ENCODE measurements around the gene DYNLL2. TPM values are rescaled to one million over a fixed set of nuclear protein-coding genes. Genes with fewer than 3 reads are reported as not detected.
"Not testable (repeated sequence)": the region's sequence is repeated elsewhere in the genome, so short reads cannot be mapped to it uniquely, and the experiment has no call there.

The DYNLL2 gene
- polyA plus RNA-seq, 3 donors: 0.30 to 9.9 (median 0.42) TPM

- DNase-seq: no peak
- no peak overlapping the region for H3K27ac Mint-ChIP-seq
- Histone ChIP-seq H3K4me1 (ENCODE audit: control insufficient read depth in 1 of 2, insufficient read depth in 2 of 2, low read length in 2 of 2) (no peaks in the 10 kb centered on the region), H2AFZ (ENCODE audit: insufficient read depth, low read depth, low read length, poor library complexity, severe bottlenecking) (no peak overlapping the region), H3K4me3 (replicated peaks in 1 of 3; ENCODE audit: low read depth in 2 of 3, low read length in 3 of 3) (no peak overlapping the region), H3K9ac (ENCODE audit: insufficient read depth, low read length, poor library complexity, severe bottlenecking) (no peak overlapping the region), H3K27ac (ENCODE audit: low read depth in 1 of 2, low read length in 2 of 2) (no peak overlapping the region), H3K4me2 (replicated peaks; ENCODE audit: extremely low read depth, low read length, poor library complexity, severe bottlenecking) (no peak overlapping the region), H3K36me3 (replicated peaks in 1 of 2; ENCODE audit: control insufficient read depth in 1 of 2, insufficient read depth in 2 of 2, low read length in 2 of 2) (no peaks in the 10 kb centered on the region), H3K27me3 (ENCODE audit: control insufficient read depth in 2 of 2, insufficient read depth in 2 of 2, low read length in 2 of 2) (peaks cover 12 to 17% of the 10 kb centered on the region in 2 donors), H3K79me2 (ENCODE audit: insufficient read depth, low read length) (no peaks in the 10 kb centered on the region), H3K9me3 (replicated peaks in 1 of 2; ENCODE audit: control insufficient read depth in 1 of 2, insufficient read depth in 1 of 2, low read length in 2 of 2) (no peaks in the 10 kb centered on the region), H4K20me1 (ENCODE audit: insufficient read depth, low read length) (no peaks in the 10 kb centered on the region)
- H3K4me1 Mint-ChIP-seq: no peaks in the 10 kb centered on the region
- H3K27me3 Mint-ChIP-seq (ENCODE audit: low read depth in 3 of 3): peaks cover 25 to 37% (median 31%) of the 10 kb centered on the region in 3 donors
- WGBS (ENCODE audit: insufficient coverage): no CpG with 5 or more reads among the region's 1 CpG
- intact Hi-C loops (cut with micrococcal nuclease): no loop called here
- no peaks in the 10 kb centered on the region for H3K36me3 Mint-ChIP-seq
- no peak for TF ChIP-seq CTCF (IDR thresholded peaks at IDR 0.05)
- H3K4me3 Mint-ChIP-seq: no peak overlapping the region
- H3K9me3 Mint-ChIP-seq: peaks cover 0 to 3% (median 0%) of the 10 kb centered on the region in 7 donors
Observed at GRCh38 chr17:58072862-58073261, 10.4 kb upstream of the DYNLL2 start.

GRCh38 chr17:58073266-58073665 is 10.0 kb upstream of the DYNLL2 start:
- intact Hi-C loops (cut with micrococcal nuclease); H3K27ac Mint-ChIP-seq; H3K4me1 Mint-ChIP-seq: not testable (repeated sequence)

GRCh38 chr17:58074406-58074805 is 8.8 kb upstream of the DYNLL2 start:
- H3K9me3 ChIP-seq (replicated peaks in 1 of 2; ENCODE audit: control insufficient read depth in 1 of 2, insufficient read depth in 1 of 2, low read length in 2 of 2); H3K9me3 Mint-ChIP-seq; H3K36me3 ChIP-seq (replicated peaks in 1 of 2; ENCODE audit: control insufficient read depth in 1 of 2, insufficient read depth in 2 of 2, low read length in 2 of 2); H3K4me3 ChIP-seq (replicated peaks in 1 of 3; ENCODE audit: low read depth in 2 of 3, low read length in 3 of 3); H3K9ac ChIP-seq (ENCODE audit: insufficient read depth, low read length, poor library complexity, severe bottlenecking); intact Hi-C loops (cut with micrococcal nuclease); DNase-seq; H3K27ac ChIP-seq (ENCODE audit: low read depth in 1 of 2, low read length in 2 of 2); H3K4me3 Mint-ChIP-seq; H3K4me1 ChIP-seq (ENCODE audit: control insufficient read depth in 1 of 2, insufficient read depth in 2 of 2, low read length in 2 of 2); H3K4me2 ChIP-seq (replicated peaks; ENCODE audit: extremely low read depth, low read length, poor library complexity, severe bottlenecking); H3K4me1 Mint-ChIP-seq; H3K79me2 ChIP-seq (ENCODE audit: insufficient read depth, low read length); H3K27ac Mint-ChIP-seq; H2AFZ ChIP-seq (ENCODE audit: insufficient read depth, low read depth, low read length, poor library complexity, severe bottlenecking); H4K20me1 ChIP-seq (ENCODE audit: insufficient read depth, low read length); H3K36me3 Mint-ChIP-seq: not testable (repeated sequence)
- H3K27me3 Mint-ChIP-seq (ENCODE audit: low read depth in 3 of 3): peaks cover 29 to 48% (median 30%) of the 10 kb centered on the region in 3 donors
- peaks cover 13 to 18% of the 10 kb centered on the region in 2 donors for H3K27me3 ChIP-seq (ENCODE audit: control insufficient read depth in 2 of 2, insufficient read depth in 2 of 2, low read length in 2 of 2)
- WGBS (ENCODE audit: insufficient coverage): no CpG with 5 or more reads among the region's 28 CpGs

More at GRCh38 chr17:58073266-58073665, 10.0 kb upstream of the DYNLL2 start:
- H3K36me3 ChIP-seq (replicated peaks in 1 of 2; ENCODE audit: control insufficient read depth in 1 of 2, insufficient read depth in 2 of 2, low read length in 2 of 2); DNase-seq; H4K20me1 ChIP-seq (ENCODE audit: insufficient read depth, low read length); H3K9me3 ChIP-seq (replicated peaks in 1 of 2; ENCODE audit: control insufficient read depth in 1 of 2, insufficient read depth in 1 of 2, low read length in 2 of 2); H2AFZ ChIP-seq (ENCODE audit: insufficient read depth, low read depth, low read length, poor library complexity, severe bottlenecking); H3K4me2 ChIP-seq (replicated peaks; ENCODE audit: extremely low read depth, low read length, poor library complexity, severe bottlenecking); H3K27ac ChIP-seq (ENCODE audit: low read depth in 1 of 2, low read length in 2 of 2); H3K4me3 ChIP-seq (replicated peaks in 1 of 3; ENCODE audit: low read depth in 2 of 3, low read length in 3 of 3); H3K9ac ChIP-seq (ENCODE audit: insufficient read depth, low read length, poor library complexity, severe bottlenecking); H3K36me3 Mint-ChIP-seq; H3K4me3 Mint-ChIP-seq; H3K4me1 ChIP-seq (ENCODE audit: control insufficient read depth in 1 of 2, insufficient read depth in 2 of 2, low read length in 2 of 2); H3K79me2 ChIP-seq (ENCODE audit: insufficient read depth, low read length); H3K9me3 Mint-ChIP-seq: not testable (repeated sequence)
- peaks cover 13 to 18% of the 10 kb centered on the region in 2 donors for H3K27me3 ChIP-seq (ENCODE audit: control insufficient read depth in 2 of 2, insufficient read depth in 2 of 2, low read length in 2 of 2)
- peaks cover 29 to 41% (median 31%) of the 10 kb centered on the region in 3 donors for H3K27me3 Mint-ChIP-seq (ENCODE audit: low read depth in 3 of 3)
- no CpG with 5 or more reads among the region's 7 CpGs for WGBS (ENCODE audit: insufficient coverage)

All from CD14-positive monocyte (primary cell).